T-helper 2 cell treated with Interferon-gamma antibody and Interleukin-4, amounts not matched to agents 5 μg/mL and 100 μg/mL, for 36 hours (primary cell): ENCODE data around the gene DERA.
"Not testable (repeated sequence)": the region's sequence is repeated elsewhere in the genome, so short reads cannot be mapped to it uniquely, and the experiment has no call there.

Source experiments
- DNase-seq: peaks from one replicate; pipeline ENCODE4 v3.0.0; 2021; ENCODE audit warnings: low spot score
- H3K27ac Mint-ChIP-seq: one replicate; pipeline ENCODE4 v1.8.0; 2021; ENCODE audit warnings: mild to moderate bottlenecking, mixed read lengths
- H3K27me3 Mint-ChIP-seq: one replicate; pipeline ENCODE4 v1.8.0; 2021; ENCODE audit warnings: low read depth, mixed read lengths
- H3K36me3 Mint-ChIP-seq: one replicate; pipeline ENCODE4 v1.8.0; 2021; ENCODE audit warnings: low read depth, mixed read lengths
- H3K4me1 Mint-ChIP-seq: one replicate; pipeline ENCODE4 v1.8.0; 2021; ENCODE audit warnings: low read depth, mixed read lengths
- H3K4me3 Mint-ChIP-seq: one replicate; pipeline ENCODE4 v1.8.0; 2022; ENCODE audit warnings: mild to moderate bottlenecking, moderate library complexity, mixed read lengths
- H3K9me3 Mint-ChIP-seq: one replicate; pipeline ENCODE4 v1.8.0; 2021; ENCODE audit warnings: mixed read lengths

The DERA gene

DNA sequence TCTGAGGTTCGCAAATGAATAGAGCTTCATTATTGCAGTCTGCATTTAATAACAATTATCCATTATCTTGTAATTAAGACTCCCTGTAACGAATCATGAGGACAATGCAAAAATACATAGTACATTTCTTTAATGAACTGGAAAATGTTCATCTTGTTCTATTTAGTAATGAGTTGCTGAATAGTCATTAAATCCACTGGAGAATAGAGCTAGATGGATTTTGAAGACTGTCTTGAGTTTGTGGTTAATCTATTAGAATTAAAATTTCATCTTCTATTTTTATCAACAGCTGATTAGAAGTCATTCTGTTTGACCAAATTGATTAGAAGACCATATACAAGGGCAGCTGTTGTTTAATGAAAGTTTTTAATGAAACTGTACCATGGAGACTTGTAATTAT, 107.2 kb downstream of the DERA start:
- Mint-ChIP-seq H3K36me3 (peaks cover 14% of the 10 kb centered on the region), H3K27me3 (no peaks in the 10 kb centered on the region)

GRCh38 chr12:16019136-16019535, 108.0 kb downstream of the DERA start:
- no peak for DNase-seq
- peaks cover 7% of the 10 kb centered on the region for H3K36me3 Mint-ChIP-seq
- H3K4me3 Mint-ChIP-seq = no peak overlapping the region
- no peak overlapping the region for H3K27ac Mint-ChIP-seq
- peaks cover 44% of the 10 kb centered on the region for H3K9me3 Mint-ChIP-seq
- H3K4me1 Mint-ChIP-seq = no peaks in the 10 kb centered on the region
- no peaks in the 10 kb centered on the region for H3K27me3 Mint-ChIP-seq

More for the DNA sequence above, 107.2 kb downstream of the DERA start:
- no peak overlapping the region for H3K4me3 Mint-ChIP-seq
- peaks cover 46% of the 10 kb centered on the region for H3K9me3 Mint-ChIP-seq
- H3K4me1 Mint-ChIP-seq = no peaks in the 10 kb centered on the region
- H3K27ac Mint-ChIP-seq = no peak overlapping the region
- no peak for DNase-seq

GRCh38 chr12:16020031-16020430, 108.9 kb downstream of the DERA start:
- H3K4me3 Mint-ChIP-seq = no peak overlapping the region
- H3K27ac Mint-ChIP-seq = no peak overlapping the region
- no peak for DNase-seq
- peaks cover 38% of the 10 kb centered on the region for H3K9me3 Mint-ChIP-seq
- no peaks in the 10 kb centered on the region for H3K27me3 Mint-ChIP-seq
- no peaks in the 10 kb centered on the region for H3K4me1 Mint-ChIP-seq
- H3K36me3 Mint-ChIP-seq = peaks cover 3% of the 10 kb centered on the region

GRCh38 chr12:16021026-16021425, 109.9 kb downstream of the DERA start:
- H3K27ac Mint-ChIP-seq = no peak overlapping the region
- H3K4me1 Mint-ChIP-seq = no peaks in the 10 kb centered on the region
- DNase-seq = no peak
- H3K27me3 Mint-ChIP-seq = no peaks in the 10 kb centered on the region
- peaks cover 28% of the 10 kb centered on the region for H3K9me3 Mint-ChIP-seq
- peaks cover 2% of the 10 kb centered on the region for H3K36me3 Mint-ChIP-seq
- no peak overlapping the region for H3K4me3 Mint-ChIP-seq

DNA sequence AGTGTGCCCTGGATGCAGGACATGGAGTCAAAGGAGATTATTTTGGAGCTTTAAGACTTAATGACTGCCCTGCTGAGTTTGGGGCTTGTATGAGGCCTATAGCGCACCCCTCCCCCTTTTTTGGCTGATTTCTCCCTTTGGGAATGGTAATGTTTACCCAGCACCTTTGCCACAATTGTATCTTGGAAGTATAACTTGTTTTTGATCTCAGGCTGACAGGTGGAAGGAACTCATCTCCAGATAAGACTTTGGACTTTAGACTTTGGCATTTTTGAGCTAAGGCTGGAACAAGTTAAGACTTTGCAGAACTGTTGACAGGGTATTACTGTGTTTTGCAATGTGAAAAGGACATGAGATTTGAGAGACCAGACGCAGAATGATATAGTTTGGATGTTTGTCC, 110.5 kb downstream of the DERA start:
- Mint-ChIP-seq H3K4me1 (no peaks in the 10 kb centered on the region), H3K36me3 (peaks cover 2% of the 10 kb centered on the region), H3K27ac (no peak overlapping the region), H3K9me3 (peaks cover 26% of the 10 kb centered on the region), H3K4me3 (no peak overlapping the region), H3K27me3 (no peaks in the 10 kb centered on the region)
- no peak for DNase-seq

DNA sequence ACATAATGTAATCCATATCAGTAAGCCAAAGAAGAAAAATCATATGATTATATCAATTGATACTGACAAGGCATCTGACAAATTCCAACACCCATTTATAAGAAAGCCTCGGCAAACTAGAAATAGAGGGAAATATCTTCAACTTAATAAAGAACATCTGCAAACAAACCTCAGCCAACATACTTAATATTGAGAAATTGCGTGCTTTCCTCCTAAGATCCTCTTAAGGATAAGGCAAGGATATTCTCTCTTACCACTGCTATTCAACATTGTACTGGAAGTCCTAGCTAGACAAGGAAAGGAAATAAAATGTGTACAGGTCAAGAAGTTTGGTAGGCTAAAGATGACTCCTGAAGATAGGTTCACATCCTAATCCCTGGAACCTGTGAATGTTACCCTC, 115.9 kb downstream of the DERA start:
- Mint-ChIP-seq H3K9me3 (peaks cover 7% of the 10 kb centered on the region), H3K27me3 (no peaks in the 10 kb centered on the region), H3K36me3 (peaks cover under 1% of the 10 kb centered on the region), H3K27ac (no peak overlapping the region), H3K4me3 (no peak overlapping the region), H3K4me1 (no peaks in the 10 kb centered on the region)
- DNase-seq = no peak

DNA sequence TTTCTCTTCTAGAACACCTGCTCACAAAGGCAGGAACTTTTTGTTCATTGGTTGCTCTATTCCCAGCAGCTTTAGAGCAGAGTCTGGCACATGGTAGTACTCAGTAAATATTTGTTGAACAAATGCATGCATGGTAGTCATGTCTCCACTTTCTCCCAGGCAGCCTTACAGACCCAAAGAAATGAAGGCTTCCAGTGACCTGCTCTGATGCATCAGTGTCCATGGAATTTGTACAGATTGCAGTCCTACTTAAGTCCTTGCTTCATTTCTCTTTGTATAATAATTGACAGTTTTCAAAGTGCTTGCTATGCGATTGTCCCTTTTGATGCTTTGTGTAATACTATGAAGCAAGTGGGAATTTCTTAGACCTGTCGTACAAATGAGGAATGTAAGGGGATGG, 119.6 kb downstream of the DERA start:
- no peak for DNase-seq
- peaks cover 2% of the 10 kb centered on the region for H3K36me3 Mint-ChIP-seq
- H3K27me3 Mint-ChIP-seq = no peaks in the 10 kb centered on the region
- H3K27ac Mint-ChIP-seq = no peak overlapping the region
- no peak overlapping the region for H3K4me3 Mint-ChIP-seq
- H3K9me3 Mint-ChIP-seq = no peaks in the 10 kb centered on the region
- H3K4me1 Mint-ChIP-seq = no peaks in the 10 kb centered on the region

- H3K27ac Mint-ChIP-seq = no peak overlapping the region
- H3K27me3 Mint-ChIP-seq = no peaks in the 10 kb centered on the region
- DNase-seq = no peak
- no peak overlapping the region for H3K4me3 Mint-ChIP-seq
- no peaks in the 10 kb centered on the region for H3K9me3 Mint-ChIP-seq
- no peaks in the 10 kb centered on the region for H3K4me1 Mint-ChIP-seq
- H3K36me3 Mint-ChIP-seq = peaks cover 2% of the 10 kb centered on the region
Measured at GRCh38 chr12:16034136-16034817, 123.1 kb downstream of the DERA start.

GRCh38 chr12:16036073-16036472, 124.9 kb downstream of the DERA start:
- Mint-ChIP-seq H3K27me3 (no peaks in the 10 kb centered on the region), H3K36me3 (peaks cover 2% of the 10 kb centered on the region), H3K9me3 (no peaks in the 10 kb centered on the region), H3K27ac (no peak overlapping the region), H3K4me1 (no peaks in the 10 kb centered on the region), H3K4me3 (no peak overlapping the region)
- no peak for DNase-seq

- Mint-ChIP-seq H3K9me3 (no peaks in the 10 kb centered on the region), H3K36me3 (no peaks in the 10 kb centered on the region), H3K27ac (no peak overlapping the region), H3K4me1 (no peaks in the 10 kb centered on the region), H3K27me3 (no peaks in the 10 kb centered on the region), H3K4me3 (no peak overlapping the region)
- DNase-seq = no peak
Measured at GRCh38 chr12:16037533-16037932, 126.4 kb downstream of the DERA start.

DNA sequence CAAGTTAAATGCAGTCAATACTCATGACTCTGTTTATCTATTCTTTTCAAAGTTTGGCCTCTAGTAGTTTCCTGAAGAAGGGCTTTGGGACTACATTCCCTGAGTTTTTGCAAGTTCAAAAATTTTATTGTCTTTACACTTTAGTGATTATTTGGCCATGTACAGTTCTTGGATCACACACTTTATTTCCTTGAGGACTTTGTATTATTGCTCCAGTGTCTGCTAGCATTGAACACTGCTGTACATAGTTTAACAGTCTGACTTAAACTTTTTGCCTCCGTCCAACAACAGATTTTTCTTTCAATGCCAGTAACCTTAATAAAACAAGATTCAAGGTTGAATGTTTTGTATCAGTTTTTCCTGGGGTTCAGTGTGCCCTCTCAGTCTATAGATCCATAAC, 132.3 kb downstream of the DERA start:
- Mint-ChIP-seq H3K27ac (no peak overlapping the region), H3K36me3 (no peaks in the 10 kb centered on the region), H3K9me3 (peaks cover 19% of the 10 kb centered on the region), H3K4me1 (no peaks in the 10 kb centered on the region), H3K4me3 (no peak overlapping the region), H3K27me3 (no peaks in the 10 kb centered on the region)
- no peak for DNase-seq

- DNase-seq = no peak
- Mint-ChIP-seq H3K27me3 (no peaks in the 10 kb centered on the region), H3K9me3 (peaks cover 27% of the 10 kb centered on the region), H3K27ac (no peak overlapping the region), H3K36me3 (no peaks in the 10 kb centered on the region), H3K4me1 (no peaks in the 10 kb centered on the region), H3K4me3 (no peak overlapping the region)
Measured at GRCh38 chr12:16046266-16046665, 135.1 kb downstream of the DERA start.

DNA sequence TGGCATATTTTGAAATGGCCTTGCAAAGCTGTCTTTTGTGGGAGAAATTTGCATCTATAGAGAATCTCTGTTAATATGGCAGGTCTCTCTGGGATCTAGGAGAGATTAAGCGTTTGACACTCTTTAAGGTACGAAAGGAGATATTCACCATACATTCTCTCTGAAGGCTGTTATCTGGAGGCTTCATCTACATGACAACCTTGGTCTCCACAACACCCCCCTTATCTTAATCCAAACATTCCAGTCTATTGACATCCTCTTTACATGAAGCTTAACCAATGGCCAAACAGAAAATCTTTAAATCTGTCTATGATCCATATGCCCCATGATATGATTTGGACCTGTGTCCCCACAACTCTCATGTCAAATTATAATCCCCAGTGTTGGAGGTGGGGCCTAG, 137.4 kb downstream of the DERA start:
- Mint-ChIP-seq H3K36me3 (no peaks in the 10 kb centered on the region), H3K4me1 (no peaks in the 10 kb centered on the region), H3K4me3 (no peak overlapping the region), H3K27me3 (no peaks in the 10 kb centered on the region), H3K27ac (no peak overlapping the region), H3K9me3 (peaks cover 38% of the 10 kb centered on the region)
- no peak for DNase-seq

DNA sequence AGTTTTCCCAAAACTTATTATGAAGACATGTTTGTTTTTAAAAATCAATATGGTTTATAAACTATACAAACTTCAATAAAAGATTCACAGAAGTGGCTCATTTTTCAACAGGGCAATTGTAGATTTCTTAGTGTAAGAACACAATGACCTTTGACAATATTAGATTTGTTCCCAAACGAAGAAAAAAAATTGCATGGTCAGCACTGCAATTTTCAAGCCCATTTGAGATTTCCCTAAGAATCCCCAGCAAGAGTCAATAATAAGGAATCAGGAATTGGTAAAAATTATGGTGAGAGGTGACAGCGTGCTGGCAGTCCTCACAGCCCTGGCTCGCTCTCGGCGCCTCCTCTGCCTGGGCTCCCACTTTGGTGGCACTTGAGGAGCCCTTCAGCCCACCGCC, 145.8 kb downstream of the DERA start:
- DNase-seq = no peak
- Mint-ChIP-seq H3K4me1 (no peaks in the 10 kb centered on the region), H3K27ac (no peak overlapping the region), H3K4me3 (no peak overlapping the region), H3K36me3 (no peaks in the 10 kb centered on the region), H3K9me3 (peaks cover 21% of the 10 kb centered on the region), H3K27me3 (no peaks in the 10 kb centered on the region)

DNA sequence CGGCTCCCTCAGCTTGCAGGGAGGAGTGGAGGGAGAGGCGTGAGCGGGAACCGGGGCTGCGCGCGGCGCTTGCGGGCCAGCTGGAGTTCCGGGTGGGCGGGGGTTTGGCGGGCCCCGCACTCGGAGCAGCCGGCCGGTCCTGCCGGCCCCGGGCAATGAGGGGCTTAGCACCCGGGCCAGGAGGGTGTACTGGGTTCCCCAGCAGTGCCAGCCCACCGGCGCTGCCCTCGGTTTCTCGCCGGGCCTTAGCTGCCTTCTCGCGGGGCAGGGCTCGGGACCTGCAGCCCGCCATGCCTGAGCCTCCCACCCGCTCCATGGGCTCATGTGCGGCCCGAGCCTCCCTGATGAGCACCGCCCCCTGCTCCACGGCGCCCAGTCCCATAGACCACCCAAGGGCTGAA, 146.2 kb downstream of the DERA start:
- H3K36me3 Mint-ChIP-seq, DNase-seq, H3K27ac Mint-ChIP-seq, H3K4me1 Mint-ChIP-seq, H3K27me3 Mint-ChIP-seq, H3K4me3 Mint-ChIP-seq: not testable (repeated sequence)
- H3K9me3 Mint-ChIP-seq = peaks cover 21% of the 10 kb centered on the region
